Measurements from ENCODE around the gene DEFB113.
"Not testable (repeated sequence)": the region's sequence is repeated elsewhere in the genome, so short reads cannot be mapped to it uniquely, and the experiment has no call there.

DEFB113 gene

GRCh38 chr6:49969605-49970004 lies at the start of gene DEFB113:
TSS of gene DEFB113 (minus strand) at chr6:49969625. CDS start at chr6:49969625, 0 bp downstream.
- DNase-seq = no peak

GRCh38 chr6:50007819-50008218 lies 38.4 kb upstream of the DEFB113 start:
- DNase-seq = no peak

GRCh38 chr6:50003139-50003538 lies 33.7 kb upstream of the DEFB113 start:
- DNase-seq = no peak

GRCh38 chr6:49995278-49995677 lies 25.9 kb upstream of the DEFB113 start:
- DNase-seq = no peak

- DNase-seq = no peak
Observed at GRCh38 chr6:49988900-49989299, 19.5 kb upstream of the DEFB113 start.

- DNase-seq = no peak
Observed at GRCh38 chr6:49987749-49988148, 18.3 kb upstream of the DEFB113 start.

- no peak for DNase-seq
Observed at GRCh38 chr6:49986551-49986950, 17.1 kb upstream of the DEFB113 start.

GRCh38 chr6:49982046-49982445 lies 12.6 kb upstream of the DEFB113 start:
- DNase-seq = no peak

GRCh38 chr6:49980898-49981297 lies 11.5 kb upstream of the DEFB113 start:
- no peak for DNase-seq

GRCh38 chr6:49979584-49979983 lies 10.2 kb upstream of the DEFB113 start:
- DNase-seq = no peak

GRCh38 chr6:49978332-49979226 lies 9.2 kb upstream of the DEFB113 start:
- DNase-seq = no peak

GRCh38 chr6:49966823-49967222 lies 2.6 kb downstream of the DEFB113 start:
- no peak for DNase-seq

GRCh38 chr6:49966334-49966733 lies 3.1 kb downstream of the DEFB113 start:
- no peak for DNase-seq

GRCh38 chr6:49964064-49964463 lies 5.4 kb downstream of the DEFB113 start, which contains the start of gene DEFB114:
TSS of gene DEFB114 (minus strand) at chr6:49964164. CDS start at chr6:49964105, 59 bp downstream.
- no peak for DNase-seq

GRCh38 chr6:49958180-49958579 lies 11.2 kb downstream of the DEFB113 start:
- DNase-seq = no peak

GRCh38 chr6:49955847-49956246 lies 13.6 kb downstream of the DEFB113 start:
- DNase-seq = no peak

- DNase-seq = no peak
Observed at GRCh38 chr6:49951926-49952325, 17.5 kb downstream of the DEFB113 start.

- DNase-seq = no peak
Observed at GRCh38 chr6:49950415-49950751, 19.0 kb downstream of the DEFB113 start.

GRCh38 chr6:49949062-49949461 lies 20.4 kb downstream of the DEFB113 start:
- DNase-seq = no peak

GRCh38 chr6:49946835-49947234 lies 22.6 kb downstream of the DEFB113 start:
- no peak for DNase-seq

GRCh38 chr6:49944068-49944467 lies 25.4 kb downstream of the DEFB113 start:
- not testable (repeated sequence) for DNase-seq

- no peak for DNase-seq
Observed at GRCh38 chr6:49939993-49940498, 29.4 kb downstream of the DEFB113 start.

GRCh38 chr6:49937811-49938210 lies 31.6 kb downstream of the DEFB113 start:
- DNase-seq = no peak

- DNase-seq = no peak
Observed at GRCh38 chr6:49937017-49937416, 32.4 kb downstream of the DEFB113 start.

- DNase-seq = no peak
Observed at GRCh38 chr6:49935387-49935786, 34.0 kb downstream of the DEFB113 start.
